ENCODE data around the gene SNAP25.

The SNAP25 gene

GRCh38 chr20:10306440-10307358, 88.1 kb downstream of the SNAP25 start:
- DNase-seq: peak; percentile 83

GRCh38 chr20:10307359-10307735, 88.7 kb downstream of the SNAP25 start:
- DNase-seq: peak; percentile 8

- no peak for DNase-seq
Observed at GRCh38 chr20:10308652-10309051, 90.0 kb downstream of the SNAP25 start.

GRCh38 chr20:10309326-10309725, 90.7 kb downstream of the SNAP25 start:
- DNase-seq: no peak

GRCh38 chr20:10312111-10312510, 93.5 kb downstream of the SNAP25 start:
- no peak for DNase-seq

GRCh38 chr20:10313215-10313614, 94.6 kb downstream of the SNAP25 start:
- DNase-seq: no peak

GRCh38 chr20:10313701-10314100, 95.1 kb downstream of the SNAP25 start:
- DNase-seq: no peak

- DNase-seq: no peak
Observed at GRCh38 chr20:10314198-10314597, 95.6 kb downstream of the SNAP25 start.

GRCh38 chr20:10315138-10315537, 96.5 kb downstream of the SNAP25 start:
- no peak for DNase-seq

GRCh38 chr20:10316582-10316981, 98.0 kb downstream of the SNAP25 start:
- DNase-seq: peak; percentile 13

GRCh38 chr20:10318291-10319024, 99.8 kb downstream of the SNAP25 start:
- DNase-seq: peak; percentile 46

GRCh38 chr20:10319855-10320254, 101.2 kb downstream of the SNAP25 start:
- peak; percentile 15 for DNase-seq

GRCh38 chr20:10321138-10321717, 102.6 kb downstream of the SNAP25 start:
- DNase-seq: no peak

- no peak for DNase-seq
Observed at GRCh38 chr20:10322073-10323012, 103.7 kb downstream of the SNAP25 start.

- no peak for DNase-seq
Observed at GRCh38 chr20:10323729-10324128, 105.1 kb downstream of the SNAP25 start.

GRCh38 chr20:10324198-10324847, 105.7 kb downstream of the SNAP25 start:
- no peak for DNase-seq

GRCh38 chr20:10328897-10329255, 110.2 kb downstream of the SNAP25 start:
- no peak for DNase-seq

GRCh38 chr20:10329387-10330005, 110.9 kb downstream of the SNAP25 start:
- no peak for DNase-seq

GRCh38 chr20:10330071-10330470, 111.4 kb downstream of the SNAP25 start:
- DNase-seq: no peak

GRCh38 chr20:10332656-10333415, 114.2 kb downstream of the SNAP25 start:
- no peak for DNase-seq
